ENCODE results near the gene HGF. TPM values are rescaled to one million over a fixed set of nuclear protein-coding genes. Genes with fewer than 3 reads are reported as not detected.

Gene HGF
- total RNA-seq, 2 experiments from 2014 or later: not detected

- no peaks in the 10 kb centered on the region for H3K36me3 Mint-ChIP-seq
- intact Hi-C loops (cut with micrococcal nuclease): no loop called here
- H3K9me3 Mint-ChIP-seq: peaks cover 5% of the 10 kb centered on the region
- no peaks in the 10 kb centered on the region for H3K4me1 Mint-ChIP-seq (ENCODE audit: low read depth)
- H3K27me3 Mint-ChIP-seq: no peaks in the 10 kb centered on the region
- ChIA-PET CTCF (no interaction called here), POLR2A (no interaction called here)
- DNase-seq: no peak
- H3K4me3 Mint-ChIP-seq: no peak overlapping the region
- H3K27ac Mint-ChIP-seq: no peak overlapping the region
These were observed 64.6 kb downstream of the HGF start for GRCh38 chr7:81705206-81705605.

- Mint-ChIP-seq H3K4me3 (no peak overlapping the region), H3K27me3 (no peaks in the 10 kb centered on the region), H3K4me1 (ENCODE audit: low read depth) (no peaks in the 10 kb centered on the region), H3K27ac (no peak overlapping the region), H3K9me3 (peaks cover 6% of the 10 kb centered on the region), H3K36me3 (no peaks in the 10 kb centered on the region)
- ChIA-PET CTCF (no interaction called here), POLR2A (no interaction called here)
- DNase-seq: no peak
- intact Hi-C loops (cut with micrococcal nuclease): no loop called here
These were observed 65.3 kb downstream of the HGF start for GRCh38 chr7:81704595-81704994.

- DNase-seq: no peak
- H3K36me3 Mint-ChIP-seq: no peaks in the 10 kb centered on the region
- H3K27me3 Mint-ChIP-seq: no peaks in the 10 kb centered on the region
- H3K4me3 Mint-ChIP-seq: no peak overlapping the region
- ChIA-PET CTCF (no interaction called here), POLR2A (no interaction called here)
- H3K27ac Mint-ChIP-seq: no peak overlapping the region
- H3K9me3 Mint-ChIP-seq: peaks cover 5% of the 10 kb centered on the region
- H3K4me1 Mint-ChIP-seq (ENCODE audit: low read depth): no peaks in the 10 kb centered on the region
- intact Hi-C loops (cut with micrococcal nuclease): no loop called here
These were observed 70.9 kb downstream of the HGF start for GRCh38 chr7:81698965-81699364.

GRCh38 chr7:81694711-81695110, 75.1 kb downstream of the HGF start:
- Mint-ChIP-seq H3K27ac (no peak overlapping the region), H3K27me3 (no peaks in the 10 kb centered on the region), H3K36me3 (no peaks in the 10 kb centered on the region), H3K4me1 (ENCODE audit: low read depth) (no peaks in the 10 kb centered on the region), H3K9me3 (peaks cover 7% of the 10 kb centered on the region), H3K4me3 (no peak overlapping the region)
- ChIA-PET POLR2A (no interaction called here), CTCF (no interaction called here)
- intact Hi-C loops (cut with micrococcal nuclease): no loop called here
- no peak for DNase-seq

- H3K36me3 Mint-ChIP-seq: no peaks in the 10 kb centered on the region
- H3K9me3 Mint-ChIP-seq: peaks cover 7% of the 10 kb centered on the region
- POLR2A ChIA-PET: no interaction called here
- CTCF ChIA-PET: no interaction called here
- H3K27me3 Mint-ChIP-seq: no peaks in the 10 kb centered on the region
- H3K4me3 Mint-ChIP-seq: no peak overlapping the region
- no peak overlapping the region for H3K27ac Mint-ChIP-seq
- no peak for DNase-seq
- intact Hi-C loops (cut with micrococcal nuclease): no loop called here
- H3K4me1 Mint-ChIP-seq (ENCODE audit: low read depth): no peaks in the 10 kb centered on the region
These were observed 76.0 kb downstream of the HGF start for GRCh38 chr7:81693894-81694293.

GRCh38 chr7:81693080-81693479, 76.8 kb downstream of the HGF start:
- CTCF ChIA-PET: no interaction called here
- H3K4me1 Mint-ChIP-seq (ENCODE audit: low read depth): no peaks in the 10 kb centered on the region
- intact Hi-C loops (cut with micrococcal nuclease): no loop called here

GRCh38 chr7:81692146-81692905, 77.5 kb downstream of the HGF start:
- no peak overlapping the region for H3K27ac Mint-ChIP-seq
- H3K9me3 Mint-ChIP-seq: peaks cover 7% of the 10 kb centered on the region
- H3K4me3 Mint-ChIP-seq: no peak overlapping the region
- no peaks in the 10 kb centered on the region for H3K4me1 Mint-ChIP-seq (ENCODE audit: low read depth)
- intact Hi-C loops (cut with micrococcal nuclease): no loop called here
- DNase-seq: no peak
- ChIA-PET POLR2A (no interaction called here), CTCF (no interaction called here)
- H3K36me3 Mint-ChIP-seq: no peaks in the 10 kb centered on the region
- H3K27me3 Mint-ChIP-seq: no peaks in the 10 kb centered on the region

More at GRCh38 chr7:81693080-81693479, 76.8 kb downstream of the HGF start:
- no peak for DNase-seq
- Mint-ChIP-seq H3K27me3 (no peaks in the 10 kb centered on the region), H3K27ac (no peak overlapping the region), H3K4me3 (no peak overlapping the region), H3K36me3 (no peaks in the 10 kb centered on the region), H3K9me3 (peaks cover 7% of the 10 kb centered on the region)
- POLR2A ChIA-PET: no interaction called here

GRCh38 chr7:81691199-81691821, 78.5 kb downstream of the HGF start:
- H3K9me3 Mint-ChIP-seq: peaks cover 4% of the 10 kb centered on the region
- no peak overlapping the region for H3K4me3 Mint-ChIP-seq
- POLR2A ChIA-PET: no interaction called here
- no peaks in the 10 kb centered on the region for H3K4me1 Mint-ChIP-seq (ENCODE audit: low read depth)
- no peak for DNase-seq
- H3K27me3 Mint-ChIP-seq: no peaks in the 10 kb centered on the region
- intact Hi-C loops (cut with micrococcal nuclease): no loop called here
- H3K36me3 Mint-ChIP-seq: no peaks in the 10 kb centered on the region
- H3K27ac Mint-ChIP-seq: no peak overlapping the region
- CTCF ChIA-PET: no interaction called here

GRCh38 chr7:81690688-81691087, 79.2 kb downstream of the HGF start:
- ChIA-PET CTCF (no interaction called here), POLR2A (no interaction called here)
- H3K27me3 Mint-ChIP-seq: no peaks in the 10 kb centered on the region
- no peak overlapping the region for H3K4me3 Mint-ChIP-seq
- H3K36me3 Mint-ChIP-seq: no peaks in the 10 kb centered on the region
- no peaks in the 10 kb centered on the region for H3K4me1 Mint-ChIP-seq (ENCODE audit: low read depth)
- no peak for DNase-seq
- intact Hi-C loops (cut with micrococcal nuclease): no loop called here
- H3K9me3 Mint-ChIP-seq: peaks cover 4% of the 10 kb centered on the region
- no peak overlapping the region for H3K27ac Mint-ChIP-seq

GRCh38 chr7:81690251-81690650, 79.6 kb downstream of the HGF start:
- no peak overlapping the region for H3K4me3 Mint-ChIP-seq
- H3K27ac Mint-ChIP-seq: no peak overlapping the region
- ChIA-PET POLR2A (no interaction called here), CTCF (no interaction called here)
- no peaks in the 10 kb centered on the region for H3K27me3 Mint-ChIP-seq
- no peaks in the 10 kb centered on the region for H3K4me1 Mint-ChIP-seq (ENCODE audit: low read depth)
- no peaks in the 10 kb centered on the region for H3K36me3 Mint-ChIP-seq
- H3K9me3 Mint-ChIP-seq: peaks cover 5% of the 10 kb centered on the region
- intact Hi-C loops (cut with micrococcal nuclease): no loop called here
- no peak for DNase-seq

- no peaks in the 10 kb centered on the region for H3K27me3 Mint-ChIP-seq
- intact Hi-C loops (cut with micrococcal nuclease): no loop called here
- no peak overlapping the region for H3K4me3 Mint-ChIP-seq
- no peak overlapping the region for H3K27ac Mint-ChIP-seq
- POLR2A ChIA-PET: no interaction called here
- no peaks in the 10 kb centered on the region for H3K36me3 Mint-ChIP-seq
- CTCF ChIA-PET: no interaction called here
- H3K9me3 Mint-ChIP-seq: peaks cover 12% of the 10 kb centered on the region
- no peak for DNase-seq
- H3K4me1 Mint-ChIP-seq (ENCODE audit: low read depth): no peaks in the 10 kb centered on the region
These were observed 81.0 kb downstream of the HGF start for GRCh38 chr7:81688622-81689411.

GRCh38 chr7:81687062-81687461, 82.8 kb downstream of the HGF start:
- POLR2A ChIA-PET: no interaction called here
- peaks cover 7% of the 10 kb centered on the region for H3K9me3 Mint-ChIP-seq
- H3K4me1 Mint-ChIP-seq (ENCODE audit: low read depth): no peaks in the 10 kb centered on the region
- H3K27ac Mint-ChIP-seq: no peak overlapping the region
- no peak overlapping the region for H3K4me3 Mint-ChIP-seq
- intact Hi-C loops (cut with micrococcal nuclease): no loop called here
- CTCF ChIA-PET: no interaction called here
- no peaks in the 10 kb centered on the region for H3K36me3 Mint-ChIP-seq
- H3K27me3 Mint-ChIP-seq: no peaks in the 10 kb centered on the region
- no peak for DNase-seq

Measured in activated CD4-positive, alpha-beta memory T cell treated with anti-CD3 and anti-CD28 coated beads for 36 hours (primary cell).